ENCODE results near the gene ZBTB32.

DNA sequence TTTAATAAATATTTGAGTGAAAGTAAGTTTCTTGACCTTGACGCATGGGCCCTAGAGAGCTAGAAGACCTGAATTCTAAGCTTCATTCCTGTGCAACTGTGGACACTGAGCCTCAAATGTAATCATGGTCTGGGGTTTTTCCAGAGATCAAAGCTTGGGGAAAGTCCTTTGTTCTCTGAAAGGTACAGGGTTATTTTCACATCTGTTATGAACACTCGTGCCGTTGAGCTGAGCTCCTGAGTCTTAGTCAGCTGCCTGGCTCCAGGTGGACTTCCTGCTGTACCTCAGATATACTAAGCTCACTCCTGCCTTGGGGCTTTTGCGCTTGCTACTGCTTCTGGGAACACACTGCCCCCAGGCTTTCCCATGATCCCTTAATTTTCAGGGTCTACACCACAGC lies 7.5 kb upstream of the ZBTB32 start:
- TF ChIP-seq, protein P1, sequence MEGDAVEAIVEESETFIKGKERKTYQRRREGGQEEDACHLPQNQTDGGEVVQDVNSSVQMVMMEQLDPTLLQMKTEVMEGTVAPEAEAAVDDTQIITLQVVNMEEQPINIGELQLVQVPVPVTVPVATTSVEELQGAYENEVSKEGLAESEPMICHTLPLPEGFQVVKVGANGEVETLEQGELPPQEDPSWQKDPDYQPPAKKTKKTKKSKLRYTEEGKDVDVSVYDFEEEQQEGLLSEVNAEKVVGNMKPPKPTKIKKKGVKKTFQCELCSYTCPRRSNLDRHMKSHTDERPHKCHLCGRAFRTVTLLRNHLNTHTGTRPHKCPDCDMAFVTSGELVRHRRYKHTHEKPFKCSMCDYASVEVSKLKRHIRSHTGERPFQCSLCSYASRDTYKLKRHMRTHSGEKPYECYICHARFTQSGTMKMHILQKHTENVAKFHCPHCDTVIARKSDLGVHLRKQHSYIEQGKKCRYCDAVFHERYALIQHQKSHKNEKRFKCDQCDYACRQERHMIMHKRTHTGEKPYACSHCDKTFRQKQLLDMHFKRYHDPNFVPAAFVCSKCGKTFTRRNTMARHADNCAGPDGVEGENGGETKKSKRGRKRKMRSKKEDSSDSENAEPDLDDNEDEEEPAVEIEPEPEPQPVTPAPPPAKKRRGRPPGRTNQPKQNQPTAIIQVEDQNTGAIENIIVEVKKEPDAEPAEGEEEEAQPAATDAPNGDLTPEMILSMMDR (conservative IDR thresholded peaks at IDR 0.05), result no peak
- no peak for TF ChIP-seq ZFX (IDR thresholded peaks at IDR 0.05)
